H4 (cell line): ENCODE measurements around the gene OR1N1. TPM values are rescaled to one million over a fixed set of nuclear protein-coding genes. Genes with fewer than 3 reads are reported as not detected.
"Not testable (repeated sequence)": the region's sequence is repeated elsewhere in the genome, so short reads cannot be mapped to it uniquely, and the experiment has no call there.

ENCODE experiments used
- DNase-seq: peaks from one replicate; pipeline ENCODE4 v3.0.0-alpha.2; 2015; ENCODE audit warnings: low spot score
- total RNA-seq: library from RNA; depleted of rRNA; stranded (reverse); fragments of >200 nt; shearing (Covaris generic); gene quantifications from 2 replicates; pipeline ENCODE4 v1.2.3, GENCODE V29; 2014; rRNA removed

The OR1N1 gene
- not detected in 2 replicates for total RNA-seq

GRCh38 chr9:122527193-122527592 lies at the start of gene OR1N1:
Gene OR1N1 (minus strand): TSS chr9:122527293. CDS start chr9:122527293, 0 bp downstream.
- no peak for DNase-seq

GRCh38 chr9:122572456-122572855 lies 45.4 kb upstream of the OR1N1 start:
- DNase-seq, result peak; percentile 23

GRCh38 chr9:122567901-122568300 lies 40.8 kb upstream of the OR1N1 start:
- no peak for DNase-seq

GRCh38 chr9:122562134-122562760 lies 35.2 kb upstream of the OR1N1 start:
- no peak for DNase-seq

- DNase-seq, result no peak
Observed at GRCh38 chr9:122561446-122561845, 34.4 kb upstream of the OR1N1 start.

GRCh38 chr9:122552812-122553211 lies 25.7 kb upstream of the OR1N1 start, which contains the start of gene OR1N2:
Gene OR1N2 (plus strand): TSS chr9:122553112. CDS start chr9:122553212, 100 bp downstream.
- no peak for DNase-seq

- DNase-seq, result no peak
Observed at GRCh38 chr9:122551371-122551770, 24.3 kb upstream of the OR1N1 start.

- DNase-seq, result peak; percentile 9
Observed at GRCh38 chr9:122546196-122546595, 19.1 kb upstream of the OR1N1 start.

- no peak for DNase-seq
Observed at GRCh38 chr9:122538757-122539156, 11.7 kb upstream of the OR1N1 start.

- DNase-seq, result not testable (repeated sequence)
Observed at GRCh38 chr9:122537066-122537465, 10.0 kb upstream of the OR1N1 start.

GRCh38 chr9:122536134-122536533 lies 9.0 kb upstream of the OR1N1 start:
- no peak for DNase-seq

- not testable (repeated sequence) for DNase-seq
Observed at GRCh38 chr9:122531157-122531556, 4.1 kb upstream of the OR1N1 start.

GRCh38 chr9:122526602-122527001 lies 491 bp downstream of the OR1N1 start:
- DNase-seq, result no peak

- no peak for DNase-seq
Observed at GRCh38 chr9:122519376-122519775, 7.7 kb downstream of the OR1N1 start.

- DNase-seq, result no peak
Observed at GRCh38 chr9:122518841-122519240, 8.3 kb downstream of the OR1N1 start, which contains the start of gene OR1J4. Gene OR1J4 (plus strand): TSS chr9:122519141. CDS start chr9:122519141, 0 bp downstream.

- no peak for DNase-seq
Observed at GRCh38 chr9:122518226-122518625, 8.9 kb downstream of the OR1N1 start.

GRCh38 chr9:122510502-122510901 lies 16.6 kb downstream of the OR1N1 start, which contains the start of gene OR1J2:
Gene OR1J2 (plus strand): TSS chr9:122510802. CDS start chr9:122510802, 0 bp downstream.
- DNase-seq, result no peak

GRCh38 chr9:122506964-122507363 lies 20.1 kb downstream of the OR1N1 start:
- no peak for DNase-seq

- peak; percentile 41 for DNase-seq
Observed at GRCh38 chr9:122498883-122499288, 28.2 kb downstream of the OR1N1 start.

- DNase-seq, result no peak
Observed at GRCh38 chr9:122479062-122479461, 48.0 kb downstream of the OR1N1 start.

GRCh38 chr9:122477826-122478225 lies 49.3 kb downstream of the OR1N1 start, which contains the start of gene OR1J1:
Gene OR1J1 (minus strand): TSS chr9:122477926. CDS start chr9:122477926, 0 bp downstream.
- DNase-seq, result no peak

- no peak for DNase-seq
Observed at GRCh38 chr9:122477346-122477745, 49.7 kb downstream of the OR1N1 start.
